Frontal cortex (tissue), 4 donors: Measurements from ENCODE around the gene NDST4. TPM values are rescaled to one million over a fixed set of nuclear protein-coding genes. Genes with fewer than 3 reads are reported as not detected.
"Not testable (repeated sequence)": the region's sequence is repeated elsewhere in the genome, so short reads cannot be mapped to it uniquely, and the experiment has no call there.

Experiments used
- DNase-seq, 2 donors: peaks; one replicate each; pipeline ENCODE4 v3.0.0; 2012; ENCODE audit warnings: low spot score in 2 of 2
- FAIRE-seq: peaks from 2 replicates; lab custom pipeline; 2012; peaks lifted over from hg19 to GRCh38; lab: Jason Lieb, UNC
- total RNA-seq: library from RNA; depleted of rRNA; stranded (reverse); fragments of >200 nt; gene quantifications from one replicate; pipeline ENCODE4 v1.2.3, GENCODE V29; 2014
- donor health status: control.
- donor health status: control.
- donor health status: control.

The NDST4 gene
- total RNA-seq, 1 donor from 2014 or later = 6.1 TPM

- DNase-seq (no peak), FAIRE-seq (no peak)
These were observed 36.7 kb downstream of the NDST4 start for GRCh38 chr4:115076691-115077090.

- DNase-seq = no peak
- no peak for FAIRE-seq
These were observed 54.9 kb downstream of the NDST4 start for GRCh38 chr4:115058533-115058932.

DNA sequence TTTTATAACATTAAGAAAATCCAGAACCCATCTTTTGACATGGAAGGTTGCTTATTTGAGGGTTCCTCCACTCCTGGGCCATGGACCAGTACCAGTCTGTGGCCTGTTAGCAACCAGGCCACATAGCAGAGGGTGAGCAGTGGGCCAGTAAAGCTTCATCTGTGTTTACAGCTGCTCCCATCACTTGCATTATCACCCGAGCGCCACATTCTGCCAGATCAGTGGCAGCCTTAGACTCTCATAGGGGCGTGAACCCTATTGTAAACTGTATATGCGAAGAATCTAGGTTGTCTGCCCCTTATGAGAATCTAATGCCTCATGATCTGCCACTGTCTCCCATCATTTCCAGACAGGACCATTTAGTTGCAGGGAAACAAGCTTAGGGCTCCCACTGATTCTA lies 58.6 kb downstream of the NDST4 start:
- DNase-seq (no peak), FAIRE-seq (no peak)

- DNase-seq (no peak), FAIRE-seq (no peak)
These were observed 60.1 kb downstream of the NDST4 start for GRCh38 chr4:115053313-115053712.

DNA sequence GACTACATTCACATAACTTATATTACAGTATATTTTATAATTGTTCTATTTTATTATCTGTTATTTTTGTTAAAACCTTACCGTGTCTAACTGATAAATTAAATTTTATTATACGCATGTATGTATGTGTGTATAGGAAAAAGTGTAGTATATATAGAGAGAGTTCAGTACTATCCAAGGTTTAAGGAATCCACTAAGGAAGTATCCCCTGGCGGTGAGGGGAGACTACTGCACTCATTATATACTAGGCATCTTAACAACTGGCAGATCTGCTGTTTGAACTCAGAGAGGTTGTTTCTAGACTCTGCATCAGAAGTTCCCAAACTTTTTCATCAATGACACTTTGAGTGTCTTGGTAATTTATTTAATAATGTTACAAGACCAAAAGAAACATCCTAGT lies 70.9 kb downstream of the NDST4 start:
- no peak for FAIRE-seq
- no peak for DNase-seq

GRCh38 chr4:115030281-115030680 lies 83.1 kb downstream of the NDST4 start:
- FAIRE-seq (no peak), DNase-seq (no peak)

DNA sequence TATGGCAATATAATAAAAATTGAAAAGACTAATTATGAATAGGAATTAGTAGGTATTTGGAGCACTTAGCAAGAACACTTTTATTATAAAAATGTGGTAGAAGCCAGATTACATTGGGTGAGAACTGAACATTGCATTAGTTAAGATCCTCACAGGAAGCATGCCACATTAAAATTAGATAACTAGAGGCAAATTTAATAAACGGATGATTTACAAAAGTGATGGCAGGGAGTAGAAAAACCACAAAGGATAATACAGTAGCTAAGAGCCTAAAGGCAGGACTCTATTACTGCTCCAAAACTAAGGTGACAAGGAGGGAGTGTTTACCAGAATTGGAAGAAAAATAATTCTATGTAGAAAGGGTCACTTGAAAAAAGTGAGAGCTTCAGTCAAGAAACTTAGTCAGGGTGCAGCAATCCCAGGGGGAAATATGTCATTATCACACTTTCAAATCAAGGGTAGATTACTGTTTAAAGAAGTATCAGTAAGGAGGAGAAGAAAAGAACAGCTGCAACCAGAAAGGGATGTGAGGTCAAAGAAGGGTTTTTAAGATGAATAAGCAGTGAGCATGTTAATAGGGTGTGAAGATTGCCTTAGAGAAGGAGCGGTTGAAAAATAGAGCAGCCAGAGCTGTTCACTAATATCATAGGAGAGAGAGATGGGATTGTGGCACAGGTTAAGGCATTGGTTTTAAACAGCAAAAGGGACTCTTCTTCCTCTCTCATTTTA lies 84.6 kb downstream of the NDST4 start:
- DNase-seq = no peak
- no peak for FAIRE-seq

- no peak for FAIRE-seq
- DNase-seq = no peak
These were observed 113.5 kb downstream of the NDST4 start for GRCh38 chr4:114999880-115000279.

DNA sequence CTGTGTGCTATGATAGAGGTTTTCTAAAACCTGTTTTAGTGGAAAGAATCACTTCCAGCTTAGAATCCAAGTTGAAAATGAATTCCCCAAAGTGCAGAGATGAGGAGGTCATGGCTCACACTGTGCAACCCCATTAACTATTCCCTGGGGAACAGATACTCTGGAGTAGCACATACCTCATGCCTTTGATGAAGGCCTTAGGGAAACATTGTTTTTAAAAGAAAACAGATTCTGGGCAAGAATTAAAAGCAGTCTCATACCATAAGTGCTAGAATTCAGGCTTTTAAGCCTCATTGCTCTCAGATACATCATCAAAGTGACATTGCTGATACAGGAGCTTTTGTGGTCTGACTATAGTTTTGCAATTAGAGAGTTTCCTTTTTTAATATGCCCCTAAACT lies 115.1 kb downstream of the NDST4 start:
- no peak for FAIRE-seq
- no peak for DNase-seq

GRCh38 chr4:114997576-114998247 lies 115.7 kb downstream of the NDST4 start:
- no peak for DNase-seq
- FAIRE-seq = no peak

DNA sequence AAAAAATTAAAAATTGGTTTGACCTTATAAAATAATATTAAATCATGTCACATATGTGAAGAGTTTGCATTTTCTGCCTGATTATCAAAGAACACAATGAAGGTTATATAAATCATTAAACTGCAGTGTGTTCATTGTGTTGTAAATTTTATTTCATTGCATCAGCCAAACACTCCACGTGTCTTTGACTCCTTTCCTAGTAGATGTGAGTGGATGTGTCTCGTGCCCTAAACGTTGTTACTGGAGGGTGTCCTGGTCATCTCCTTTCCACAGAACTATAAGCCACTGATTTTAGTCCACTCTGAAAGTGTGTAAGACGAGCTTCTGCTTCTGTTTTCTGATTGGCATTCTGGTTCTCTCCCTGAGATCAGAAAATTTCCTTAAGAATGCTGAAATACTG lies 127.3 kb downstream of the NDST4 start:
- DNase-seq (no peak), FAIRE-seq (no peak)

- FAIRE-seq (no peak), DNase-seq (no peak)
These were observed 132.3 kb downstream of the NDST4 start for GRCh38 chr4:114980932-114981708.

GRCh38 chr4:114980399-114980798 lies 133.0 kb downstream of the NDST4 start:
- peak; percentile 48 for FAIRE-seq
- DNase-seq = not testable (repeated sequence)

DNA sequence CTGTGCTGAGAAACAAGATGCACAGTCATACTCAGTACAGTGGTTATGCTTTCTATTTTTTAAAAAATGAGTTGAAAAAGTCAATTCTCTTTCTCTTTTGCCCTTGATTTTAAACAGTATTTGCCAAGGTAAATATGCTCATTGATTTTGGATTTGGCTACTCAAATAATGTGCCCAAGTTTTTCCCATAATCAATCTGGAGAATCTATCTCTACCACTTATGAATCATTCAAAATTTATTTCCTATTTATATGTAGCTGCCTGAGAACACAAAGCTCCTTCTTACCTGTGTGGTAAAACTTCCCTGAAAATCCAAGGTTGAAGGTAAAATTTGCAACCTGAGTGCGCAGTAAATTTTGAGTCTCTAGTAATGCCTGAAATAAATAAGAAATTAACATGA lies 136.5 kb downstream of the NDST4 start:
- no peak for DNase-seq

DNA sequence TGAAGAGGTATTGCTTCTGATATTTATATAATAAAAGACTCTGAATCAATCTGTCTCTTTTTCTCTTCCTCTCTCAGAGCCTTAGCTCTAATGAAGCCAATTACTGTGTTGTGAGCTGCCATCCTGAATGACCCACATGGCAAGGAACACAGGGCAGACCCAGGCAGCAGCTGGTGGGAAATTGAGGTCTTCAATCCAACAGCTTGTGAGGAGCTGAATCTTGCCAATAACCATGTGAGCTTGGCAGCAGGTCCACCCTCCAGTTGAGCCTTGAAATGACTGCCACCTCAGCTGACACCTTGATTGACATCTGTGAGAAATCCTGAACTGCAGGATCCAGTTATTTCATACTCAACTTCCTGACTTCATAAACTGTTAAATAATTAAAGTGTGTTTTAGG lies 149.4 kb downstream of the NDST4 start:
- DNase-seq (no peak), FAIRE-seq (no peak)

More for the DNA sequence above, 136.5 kb downstream of the NDST4 start:
- FAIRE-seq = no peak

- DNase-seq (no peak), FAIRE-seq (no peak)
These were observed 167.8 kb downstream of the NDST4 start for GRCh38 chr4:114945616-114946015.

GRCh38 chr4:114941503-114941902 lies 171.9 kb downstream of the NDST4 start:
- FAIRE-seq = no peak
- DNase-seq = no peak

DNA sequence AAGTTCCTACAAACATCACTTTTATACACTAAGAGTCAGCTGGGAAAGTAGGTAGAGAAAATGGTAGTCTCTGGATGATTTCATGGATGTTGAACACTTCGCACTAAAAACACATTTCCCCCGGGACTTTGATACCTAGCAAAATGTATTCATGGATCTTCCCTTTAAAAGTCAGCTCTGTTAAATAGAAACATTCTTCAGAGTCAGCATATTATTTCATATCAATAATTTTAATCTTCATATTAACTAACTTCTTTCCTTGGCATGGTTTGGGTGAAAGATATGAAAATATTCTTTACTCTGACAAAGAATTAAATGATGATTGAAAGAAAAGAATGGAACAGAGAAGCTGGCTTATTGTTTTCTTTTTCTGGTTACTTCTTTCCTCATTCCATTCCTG lies 185.5 kb downstream of the NDST4 start:
- FAIRE-seq (no peak), DNase-seq (no peak)

GRCh38 chr4:114926583-114926982 lies 186.8 kb downstream of the NDST4 start:
- peak; percentile 92 for FAIRE-seq

DNA sequence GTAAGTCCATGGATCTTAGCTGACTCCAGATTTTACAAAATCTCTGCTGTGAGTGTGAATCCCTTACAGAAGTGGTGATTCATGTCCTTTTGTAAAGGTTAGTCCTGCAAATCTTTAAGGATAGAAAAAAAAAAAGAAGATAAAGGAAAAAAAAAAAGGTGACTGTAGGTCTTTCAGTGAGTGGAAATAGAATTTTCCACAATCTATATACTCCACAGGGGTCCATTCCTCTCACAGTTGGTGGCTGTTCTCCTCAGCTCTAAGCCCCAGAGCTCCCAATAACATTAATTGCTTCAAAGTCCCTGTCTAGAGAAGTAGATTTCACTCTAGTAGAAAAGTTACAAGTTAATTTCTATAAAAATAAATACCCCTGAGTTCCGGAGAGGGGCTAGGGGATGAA lies 189.1 kb downstream of the NDST4 start:
- DNase-seq = no peak

More at GRCh38 chr4:114926583-114926982, 186.8 kb downstream of the NDST4 start:
- DNase-seq = peak in 1 of 2 donors; percentile 2

DNA sequence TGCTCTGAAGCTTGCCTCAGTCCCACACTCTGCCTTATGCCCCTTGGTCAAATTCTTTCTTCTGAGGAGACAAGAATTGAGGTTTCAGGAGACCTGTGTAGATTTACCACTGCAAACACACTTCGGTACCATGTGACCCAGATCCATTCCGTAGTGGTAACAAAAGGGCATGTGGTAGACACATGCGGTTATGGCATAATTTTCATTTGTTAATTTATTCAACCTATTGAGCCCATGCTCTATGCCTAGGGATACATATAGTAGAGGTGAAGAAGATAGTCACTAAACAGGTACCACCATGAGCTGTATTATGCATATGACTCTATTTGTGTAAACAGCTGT lies 190.9 kb downstream of the NDST4 start:
- DNase-seq (no peak), FAIRE-seq (no peak)

More for the DNA sequence above, 189.1 kb downstream of the NDST4 start:
- FAIRE-seq = no peak
